Keratinocyte (primary cell): ENCODE results near the gene KRTAP8-1. TPM values are rescaled to one million over a fixed set of nuclear protein-coding genes. Genes with fewer than 3 reads are reported as not detected.

ENCODE experiments used
- DNase-seq: peaks from one replicate; pipeline ENCODE4 v3.0.0-alpha.2; 2011; ENCODE audit warnings: low read depth, missing footprints, low spot score
- FAIRE-seq: peaks from 2 replicates; lab custom pipeline; 2011; peaks lifted over from hg19 to GRCh38; lab: Jason Lieb, UNC
- H2AFZ ChIP-seq: 2 replicates; pipeline ENCODE4 v1.6.0; 2012; ENCODE audit warnings: low read length, control low read depth, inconsistent platforms; ENCODE audit not compliant: control insufficient read depth
- H3K27ac ChIP-seq: 2 replicates; pipeline ENCODE4 v1.5.1; 2011; ENCODE audit warnings: low read length; ENCODE audit not compliant: control insufficient read depth, insufficient read depth
- H3K27me3 ChIP-seq: 3 replicates; pipeline ENCODE4 v1.6.0; 2011; ENCODE audit warnings: low read length; ENCODE audit not compliant: control insufficient read depth, insufficient read depth; ENCODE audit errors: extremely low read depth
- H3K36me3 ChIP-seq, 2 experiments: 2 replicates in 1 of 2; 3 replicates in 1 of 2; pipeline ENCODE4 v1.5.1; 2011; ENCODE audit warnings: low read length in 2 of 2, mild to moderate bottlenecking in 1 of 2; ENCODE audit not compliant: control insufficient read depth in 2 of 2, insufficient read depth in 2 of 2; ENCODE audit errors: extremely low read depth in 1 of 2
- H3K4me1 ChIP-seq: 3 replicates; pipeline ENCODE4 v1.5.1; 2011; ENCODE audit warnings: low read length; ENCODE audit not compliant: control insufficient read depth, insufficient read depth; ENCODE audit errors: extremely low read depth
- H3K4me2 ChIP-seq: 3 replicates; pipeline ENCODE4 v1.6.0; 2011; ENCODE audit warnings: low read depth, low read length; ENCODE audit not compliant: control insufficient read depth, insufficient read depth; ENCODE audit errors: extremely low read depth
- H3K4me3 ChIP-seq, 3 experiments: fragments of 200-600 bp in 1 of 3; sonication (generic) in 1 of 3; 2 replicates in 2 of 3; 3 replicates in 1 of 3; pipeline ENCODE4 v1.5.1; 2011 to 2016; ENCODE audit warnings: low read length in 3 of 3, mild to moderate bottlenecking in 3 of 3, control low read depth in 2 of 3, inconsistent platforms in 1 of 3, low read depth in 1 of 3, mixed read lengths in 1 of 3, mixed run types in 1 of 3, moderate library complexity in 1 of 3; ENCODE audit not compliant: control insufficient read depth in 2 of 3, insufficient read depth in 2 of 3; ENCODE audit errors: extremely low read depth in 1 of 3
- H3K79me2 ChIP-seq: 2 replicates; pipeline ENCODE4 v1.6.0; 2012; ENCODE audit warnings: low read length; ENCODE audit not compliant: control insufficient read depth, insufficient read depth
- H3K9ac ChIP-seq: 3 replicates; pipeline ENCODE4 v1.6.0; 2011; ENCODE audit warnings: low read length; ENCODE audit not compliant: control insufficient read depth, insufficient read depth; ENCODE audit errors: extremely low read depth
- H3K9me1 ChIP-seq: 3 replicates; pipeline ENCODE4 v1.6.0; 2011; ENCODE audit warnings: low read length; ENCODE audit not compliant: control insufficient read depth, insufficient read depth; ENCODE audit errors: extremely low read depth
- H3K9me3 ChIP-seq: 2 replicates; pipeline ENCODE4 v1.5.1; 2012; ENCODE audit warnings: low read depth, low read length; ENCODE audit not compliant: control insufficient read depth
- H4K20me1 ChIP-seq: 3 replicates; pipeline ENCODE4 v1.6.0; 2011; ENCODE audit warnings: low read length; ENCODE audit not compliant: control insufficient read depth, insufficient read depth; ENCODE audit errors: extremely low read depth
- EZH2 ChIP-seq: IDR thresholded peaks from one replicate; pipeline ENCODE4 v1.6.1; 2012; ENCODE audit warnings: inconsistent platforms, mild to moderate bottlenecking, low read length, moderate library complexity
- dilution Hi-C: fragments of 300-500 bp; cut with MboI; formaldehyde crosslinking; loops from one replicate; pipeline ENCODE4 v1.7.0; 2020; ENCODE audit warnings: low sequenced_read_pairs; ENCODE audit not compliant: extremely low pct_ligation_motif_present
- polyA plus RNA-seq, 5 experiments: library from polyadenylated mRNA; depleted of rRNA in 3 of 5; stranded (reverse) in 3 of 5; stranded (forward) in 1 of 5; unstranded in 1 of 5; fragments of >200 nt; gene quantifications; 1 replicate in 1 of 5; 2 replicates in 3 of 5; 3 replicates in 1 of 5; pipeline versions ENCODE4 v1.2.1 to v1.2.3, GENCODE V29; 2011 to 2012; ENCODE audit warnings: missing spikeins in 2 of 5, low read depth in 1 of 5, low replicate concordance in 1 of 5
- TF ChIP-seq, protein P1 (sequence below), 3 experiments: IDR thresholded peaks in 1 of 3; conservative IDR thresholded peaks in 1 of 3; optimal IDR thresholded peaks in 1 of 3; 2 replicates in 2 of 3; 3 replicates in 1 of 3; pipeline versions ENCODE3 to v1.5.1; 2011; ENCODE audit warnings: low read length in 3 of 3, mild to moderate bottlenecking in 3 of 3, moderate library complexity in 2 of 3, control low read depth in 1 of 3, inconsistent platforms in 1 of 3; ENCODE audit not compliant: insufficient read depth in 2 of 3; ENCODE audit errors: extremely low read depth in 1 of 3

KRTAP8-1 gene
- polyA plus RNA-seq, 1 donor (not counting 4 experiments of a cell fraction or from before 2014, with no cell fraction given): not detected

DNA sequence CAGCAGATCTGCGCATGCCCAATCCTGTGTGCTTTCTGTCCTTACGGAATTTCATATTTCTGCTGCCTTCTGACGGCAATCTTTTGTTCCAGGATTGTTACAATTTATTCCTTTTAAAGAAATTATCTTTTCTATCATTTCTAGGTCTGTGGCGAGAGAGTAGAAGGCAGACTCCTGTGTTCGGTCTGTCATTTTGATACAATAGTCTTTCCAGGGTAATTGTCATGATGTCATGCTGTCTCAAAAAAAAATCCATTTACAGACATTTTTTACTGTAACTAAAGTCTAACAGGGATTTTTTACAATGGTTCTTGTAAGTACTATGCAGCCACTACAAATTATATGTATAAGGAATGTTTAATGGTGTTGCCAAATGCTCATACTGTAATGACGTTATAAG lies 25.5 kb upstream of the KRTAP8-1 start:
- H4K20me1 ChIP-seq: no peaks in the 10 kb centered on the region
- H2AFZ ChIP-seq: no peak overlapping the region
- no peak overlapping the region for H3K27ac ChIP-seq
- H3K4me2 ChIP-seq: no peak overlapping the region
- no peaks in the 10 kb centered on the region for H3K79me2 ChIP-seq
- dilution Hi-C loops: no loop called here
- no peaks in the 10 kb centered on the region for H3K9me3 ChIP-seq
- H3K9me1 ChIP-seq: no peaks in the 10 kb centered on the region
- no peak for DNase-seq
- no peak overlapping the region for H3K9ac ChIP-seq
- FAIRE-seq: no peak
- H3K4me3 ChIP-seq: no peak overlapping the region
- H3K36me3 ChIP-seq: no peaks in the 10 kb centered on the region
- no peak for TF ChIP-seq EZH2
- TF ChIP-seq, protein P1, sequence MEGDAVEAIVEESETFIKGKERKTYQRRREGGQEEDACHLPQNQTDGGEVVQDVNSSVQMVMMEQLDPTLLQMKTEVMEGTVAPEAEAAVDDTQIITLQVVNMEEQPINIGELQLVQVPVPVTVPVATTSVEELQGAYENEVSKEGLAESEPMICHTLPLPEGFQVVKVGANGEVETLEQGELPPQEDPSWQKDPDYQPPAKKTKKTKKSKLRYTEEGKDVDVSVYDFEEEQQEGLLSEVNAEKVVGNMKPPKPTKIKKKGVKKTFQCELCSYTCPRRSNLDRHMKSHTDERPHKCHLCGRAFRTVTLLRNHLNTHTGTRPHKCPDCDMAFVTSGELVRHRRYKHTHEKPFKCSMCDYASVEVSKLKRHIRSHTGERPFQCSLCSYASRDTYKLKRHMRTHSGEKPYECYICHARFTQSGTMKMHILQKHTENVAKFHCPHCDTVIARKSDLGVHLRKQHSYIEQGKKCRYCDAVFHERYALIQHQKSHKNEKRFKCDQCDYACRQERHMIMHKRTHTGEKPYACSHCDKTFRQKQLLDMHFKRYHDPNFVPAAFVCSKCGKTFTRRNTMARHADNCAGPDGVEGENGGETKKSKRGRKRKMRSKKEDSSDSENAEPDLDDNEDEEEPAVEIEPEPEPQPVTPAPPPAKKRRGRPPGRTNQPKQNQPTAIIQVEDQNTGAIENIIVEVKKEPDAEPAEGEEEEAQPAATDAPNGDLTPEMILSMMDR (optimal IDR thresholded peaks at IDR 0.05 in 1 of 3, IDR thresholded peaks at IDR 0.05 in 1 of 3, conservative IDR thresholded peaks at IDR 0.05 in 1 of 3; ENCODE audit: extremely low read depth in 1 of 3, insufficient read depth in 2 of 3, low read length in 3 of 3): no peak
- no peaks in the 10 kb centered on the region for H3K4me1 ChIP-seq
- no peaks in the 10 kb centered on the region for H3K27me3 ChIP-seq

GRCh38 chr21:30831194-30831765 lies 18.2 kb upstream of the KRTAP8-1 start:
- Histone ChIP-seq H3K36me3 (no peaks in the 10 kb centered on the region), H3K27me3 (no peaks in the 10 kb centered on the region), H3K9ac (no peak overlapping the region), H3K4me3 (no peak overlapping the region), H3K27ac (no peak overlapping the region), H3K9me3 (no peaks in the 10 kb centered on the region), H4K20me1 (no peaks in the 10 kb centered on the region), H3K9me1 (no peaks in the 10 kb centered on the region), H3K4me2 (no peak overlapping the region), H3K79me2 (no peaks in the 10 kb centered on the region), H3K4me1 (no peaks in the 10 kb centered on the region), H2AFZ (no peak overlapping the region)
- dilution Hi-C loops: no loop called here
- no peak for FAIRE-seq
- DNase-seq: no peak
- TF ChIP-seq, protein P1 (optimal IDR thresholded peaks at IDR 0.05 in 1 of 3, IDR thresholded peaks at IDR 0.05 in 1 of 3, conservative IDR thresholded peaks at IDR 0.05 in 1 of 3; ENCODE audit: extremely low read depth in 1 of 3, insufficient read depth in 2 of 3, low read length in 3 of 3): peak; percentile 43 to 71 (median 57)
- TF ChIP-seq EZH2: no peak
